ENCODE results near the gene CERS6. TPM values are rescaled to one million over a fixed set of nuclear protein-coding genes. Genes with fewer than 3 reads are reported as not detected.
"Not testable (repeated sequence)": the region's sequence is repeated elsewhere in the genome, so short reads cannot be mapped to it uniquely, and the experiment has no call there.

The CERS6 gene
- total RNA-seq, 1 donor from 2014 or later: 22.4 TPM

DNA sequence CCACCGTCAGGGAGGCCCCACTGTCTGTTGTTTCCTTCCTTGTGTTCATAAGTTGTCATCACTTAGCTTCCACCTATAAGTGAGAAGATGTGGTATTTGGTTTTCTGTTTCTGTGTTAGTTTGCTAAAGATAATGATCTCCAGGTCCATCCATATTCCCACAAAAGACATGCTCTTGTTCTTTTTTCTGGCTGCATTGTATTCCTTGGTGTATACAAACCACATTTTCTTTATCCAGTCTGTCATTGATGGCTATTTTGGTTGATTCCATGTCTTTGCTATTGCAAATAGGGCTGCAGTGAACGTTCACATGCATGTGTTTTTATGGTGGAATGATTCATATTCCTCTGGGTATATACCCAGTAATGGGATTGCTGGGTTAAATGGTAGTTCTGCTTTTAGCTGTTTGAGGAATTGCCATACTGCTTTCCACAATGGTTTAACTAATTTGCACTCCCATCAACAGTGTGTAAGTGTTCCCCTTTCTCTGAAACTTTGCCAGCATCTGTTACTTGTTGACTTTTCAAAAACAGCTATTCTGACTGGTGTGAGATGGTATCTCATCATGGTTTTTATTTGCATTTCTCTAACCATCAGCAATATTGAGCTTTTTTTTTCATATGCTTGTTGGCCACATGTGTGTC is 189.7 kb downstream of the CERS6 start:
- H3K27me3 Mint-ChIP-seq (ENCODE audit: low read depth): no peaks in the 10 kb centered on the region
- H3K9me3 Mint-ChIP-seq: peaks cover 5% of the 10 kb centered on the region
- H3K4me3 Mint-ChIP-seq (ENCODE audit: low read depth): no peak overlapping the region
- H3K36me3 Mint-ChIP-seq (ENCODE audit: low read depth): peaks cover 7% of the 10 kb centered on the region
- no peak for DNase-seq (ENCODE audit: low spot score)
- intact Hi-C loops (cut with micrococcal nuclease): no loop called here
- peaks cover 8% of the 10 kb centered on the region for H3K4me1 Mint-ChIP-seq (ENCODE audit: low read depth)
- H3K27ac Mint-ChIP-seq: no peak overlapping the region

DNA sequence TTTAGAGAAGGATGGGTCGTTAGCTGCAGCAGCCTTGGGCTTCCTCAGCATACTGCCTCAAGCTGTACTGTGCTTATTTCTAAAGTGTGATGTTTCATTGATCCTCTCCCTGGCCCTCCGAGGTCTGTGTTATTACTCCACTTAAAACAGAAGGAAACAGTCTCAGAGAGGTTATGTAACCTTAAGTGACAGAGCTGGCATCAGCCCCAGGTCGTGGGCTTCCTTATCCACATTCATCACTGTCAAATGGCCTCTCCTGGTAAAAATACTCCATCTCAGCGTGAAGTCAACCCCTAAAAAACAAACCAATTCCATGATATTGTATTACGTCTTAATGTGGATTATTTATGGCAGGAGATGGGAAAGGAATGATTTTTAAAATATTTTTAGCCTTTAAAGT is 193.0 kb downstream of the CERS6 start:
- intact Hi-C loops (cut with micrococcal nuclease): no loop called here
- no peak for DNase-seq (ENCODE audit: low spot score)
- Mint-ChIP-seq H3K4me3 (ENCODE audit: low read depth) (no peak overlapping the region), H3K36me3 (ENCODE audit: low read depth) (peaks cover 5% of the 10 kb centered on the region), H3K27ac (no peak overlapping the region), H3K27me3 (ENCODE audit: low read depth) (no peaks in the 10 kb centered on the region), H3K9me3 (peaks cover 5% of the 10 kb centered on the region), H3K4me1 (ENCODE audit: low read depth) (peaks cover 6% of the 10 kb centered on the region)

DNA sequence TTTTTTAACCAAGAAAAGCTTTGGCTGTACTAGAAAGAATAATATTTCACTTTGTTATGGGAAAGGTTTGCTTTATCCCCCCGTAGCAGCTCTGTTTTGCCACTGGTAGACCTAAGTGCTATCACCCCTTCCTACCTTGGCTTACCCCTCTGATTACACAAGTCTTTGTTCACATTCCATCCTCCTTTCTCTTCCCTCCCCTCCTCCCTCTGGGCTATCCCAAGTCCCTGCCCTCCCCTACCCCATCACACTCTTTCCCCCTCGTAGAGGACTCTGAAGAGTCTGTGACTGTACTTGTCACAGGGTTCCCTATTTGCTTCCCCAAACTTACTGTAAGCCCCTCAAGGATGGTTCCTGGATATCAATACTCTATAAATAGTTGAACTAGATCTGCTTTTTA is 193.5 kb downstream of the CERS6 start:
- H3K27ac Mint-ChIP-seq: no peak overlapping the region

DNA sequence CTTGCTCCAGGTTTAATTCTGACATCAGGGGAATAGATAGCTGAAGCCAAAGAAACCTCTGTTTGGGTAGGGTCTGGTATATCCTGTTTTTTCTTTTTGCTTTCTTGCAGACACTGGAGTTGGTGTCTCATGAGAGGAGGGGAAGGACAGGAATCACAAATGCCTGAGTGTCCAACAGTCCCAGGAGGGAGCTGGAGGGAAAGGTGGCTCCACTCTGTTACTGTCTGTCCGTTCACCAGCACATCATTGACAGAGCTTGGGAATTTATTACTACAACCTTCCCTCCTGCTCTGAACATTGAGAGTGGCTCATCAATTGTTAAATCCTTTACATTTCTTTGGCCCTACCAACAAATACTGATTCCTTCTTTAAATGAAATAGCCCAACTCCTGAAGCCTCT is 194.1 kb downstream of the CERS6 start:
- Mint-ChIP-seq H3K9me3 (peaks cover 5% of the 10 kb centered on the region), H3K36me3 (ENCODE audit: low read depth) (peaks cover 3% of the 10 kb centered on the region), H3K27ac (no peak overlapping the region), H3K4me1 (ENCODE audit: low read depth) (peaks cover 4% of the 10 kb centered on the region), H3K4me3 (ENCODE audit: low read depth) (no peak overlapping the region), H3K27me3 (ENCODE audit: low read depth) (no peaks in the 10 kb centered on the region)
- intact Hi-C loops (cut with micrococcal nuclease): no loop called here
- DNase-seq (ENCODE audit: low spot score): no peak

More for the DNA sequence above, 193.5 kb downstream of the CERS6 start:
- intact Hi-C loops (cut with micrococcal nuclease): no loop called here
- Mint-ChIP-seq H3K9me3 (peaks cover 5% of the 10 kb centered on the region), H3K36me3 (ENCODE audit: low read depth) (peaks cover 3% of the 10 kb centered on the region), H3K4me3 (ENCODE audit: low read depth) (no peak overlapping the region), H3K4me1 (ENCODE audit: low read depth) (peaks cover 4% of the 10 kb centered on the region), H3K27me3 (ENCODE audit: low read depth) (no peaks in the 10 kb centered on the region)
- DNase-seq (ENCODE audit: low spot score): no peak

DNA sequence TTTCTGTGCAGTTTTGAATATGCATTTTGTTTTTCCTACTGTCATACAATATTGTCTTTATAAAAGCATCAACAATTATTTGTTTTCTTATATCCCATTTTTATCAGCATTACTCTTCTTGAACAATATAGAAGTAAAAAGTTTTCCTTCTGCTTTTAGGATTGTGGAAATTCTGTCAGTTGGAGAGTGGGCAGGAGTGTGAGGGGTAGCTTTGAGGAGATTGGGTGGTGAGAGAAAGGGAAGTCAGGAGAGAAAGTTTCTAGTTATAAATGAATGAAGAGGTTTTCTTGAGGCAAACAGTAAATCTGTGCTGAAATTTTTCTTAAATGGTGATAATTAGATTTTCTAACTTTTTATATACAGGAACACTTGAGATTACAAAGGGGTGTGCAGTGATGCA is 194.7 kb downstream of the CERS6 start:
- Mint-ChIP-seq H3K27ac (no peak overlapping the region), H3K9me3 (peaks cover 2% of the 10 kb centered on the region), H3K4me3 (ENCODE audit: low read depth) (no peak overlapping the region), H3K4me1 (ENCODE audit: low read depth) (peaks cover under 1% of the 10 kb centered on the region), H3K27me3 (ENCODE audit: low read depth) (no peaks in the 10 kb centered on the region), H3K36me3 (ENCODE audit: low read depth) (peaks cover under 1% of the 10 kb centered on the region)
- intact Hi-C loops (cut with micrococcal nuclease): no loop called here
- DNase-seq (ENCODE audit: low spot score): no peak

DNA sequence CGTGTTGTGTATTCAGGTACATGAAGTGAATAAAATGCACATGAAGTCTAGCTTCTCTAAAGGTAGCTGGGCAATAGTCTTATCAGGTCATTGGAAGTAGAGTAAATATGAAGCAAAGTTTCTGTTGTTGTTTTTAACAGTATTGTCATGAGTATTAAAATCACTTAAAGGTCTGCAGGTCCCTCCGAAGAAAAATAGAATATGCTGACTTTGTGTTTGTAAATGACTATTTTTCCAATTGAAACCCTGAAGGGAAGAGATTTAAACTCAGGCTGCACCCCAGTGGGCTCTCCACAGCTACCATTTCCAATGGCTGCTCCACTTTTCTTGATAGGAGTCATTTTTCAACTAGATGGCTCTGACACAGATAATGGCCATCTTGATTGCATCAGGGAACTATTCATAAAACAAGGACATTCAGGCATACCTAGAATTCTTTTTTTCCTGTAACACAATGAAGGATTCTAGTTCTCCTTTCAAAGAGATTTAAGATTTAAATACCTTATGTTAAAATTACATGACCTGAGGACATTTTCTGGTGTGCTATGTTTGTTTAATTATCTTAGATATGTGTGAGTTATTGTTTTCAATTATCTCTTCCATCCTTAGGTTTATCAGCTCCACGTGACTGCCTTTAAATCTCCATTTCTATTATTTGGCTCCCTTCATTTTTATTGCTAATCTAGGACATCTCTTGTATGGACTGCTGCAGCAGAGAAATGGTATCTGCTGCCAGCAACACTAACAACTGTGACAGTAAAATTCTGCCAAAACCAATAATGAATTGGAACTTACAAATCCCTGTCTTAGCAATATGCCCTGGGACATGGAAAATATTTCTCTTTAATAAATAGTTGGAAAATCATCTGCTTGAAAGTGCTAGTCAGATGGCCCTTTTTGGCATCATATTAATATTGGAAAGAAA is 197.2 kb downstream of the CERS6 start:
- no peaks in the 10 kb centered on the region for H3K9me3 Mint-ChIP-seq
- intact Hi-C loops (cut with micrococcal nuclease): no loop called here
- H3K4me3 Mint-ChIP-seq (ENCODE audit: low read depth): no peak overlapping the region
- no peak for DNase-seq (ENCODE audit: low spot score)
- peaks cover 4% of the 10 kb centered on the region for H3K36me3 Mint-ChIP-seq (ENCODE audit: low read depth)
- no peaks in the 10 kb centered on the region for H3K4me1 Mint-ChIP-seq (ENCODE audit: low read depth)
- H3K27me3 Mint-ChIP-seq (ENCODE audit: low read depth): no peaks in the 10 kb centered on the region
- H3K27ac Mint-ChIP-seq: no peak overlapping the region

DNA sequence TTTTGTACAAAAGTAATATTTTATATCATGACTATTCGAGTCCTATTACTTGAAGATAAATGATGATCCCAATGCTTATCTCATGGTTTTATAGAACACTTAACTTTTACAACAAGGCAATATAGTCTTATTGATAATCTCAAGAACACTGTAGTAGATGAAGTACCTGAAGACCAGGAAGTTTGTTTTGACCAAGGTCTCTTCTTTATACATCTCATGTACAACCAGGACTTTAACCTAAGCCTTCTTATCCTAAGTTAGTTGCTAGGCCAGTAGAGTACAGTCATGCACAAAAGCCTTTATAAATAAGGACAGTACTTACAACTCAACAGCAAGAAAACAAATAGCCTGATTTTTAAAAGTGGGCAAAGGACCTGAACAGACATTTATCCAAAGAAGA is 198.6 kb downstream of the CERS6 start:
- peaks cover 4% of the 10 kb centered on the region for H3K36me3 Mint-ChIP-seq (ENCODE audit: low read depth)
- no peak overlapping the region for H3K4me3 Mint-ChIP-seq (ENCODE audit: low read depth)
- H3K27me3 Mint-ChIP-seq (ENCODE audit: low read depth): no peaks in the 10 kb centered on the region
- H3K9me3 Mint-ChIP-seq: no peaks in the 10 kb centered on the region
- H3K27ac Mint-ChIP-seq: no peak overlapping the region
- intact Hi-C loops (cut with micrococcal nuclease): no loop called here
- H3K4me1 Mint-ChIP-seq (ENCODE audit: low read depth): no peaks in the 10 kb centered on the region
- no peak for DNase-seq (ENCODE audit: low spot score)

DNA sequence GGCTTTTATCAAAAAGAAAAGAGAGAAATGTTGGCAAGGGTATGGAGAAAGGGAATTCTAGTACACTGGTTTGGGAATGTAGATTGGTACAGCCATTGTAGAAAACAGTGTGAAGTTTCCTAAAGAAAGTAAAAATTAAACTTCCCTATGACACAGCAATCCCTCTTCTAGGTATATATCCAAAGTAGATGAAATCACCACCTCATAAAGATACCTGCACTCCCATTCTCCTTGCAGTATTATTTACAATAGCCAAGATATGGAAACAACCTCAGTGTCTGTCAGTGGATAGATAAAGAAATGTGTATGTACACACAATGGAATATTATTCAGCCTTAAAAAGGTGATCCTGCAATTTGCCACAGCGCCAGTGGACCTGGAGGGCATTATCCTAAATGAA is 199.1 kb downstream of the CERS6 start:
- Mint-ChIP-seq H3K27me3 (ENCODE audit: low read depth) (no peaks in the 10 kb centered on the region), H3K36me3 (ENCODE audit: low read depth) (peaks cover 4% of the 10 kb centered on the region), H3K4me3 (ENCODE audit: low read depth) (no peak overlapping the region), H3K9me3 (no peaks in the 10 kb centered on the region), H3K27ac (no peak overlapping the region), H3K4me1 (ENCODE audit: low read depth) (no peaks in the 10 kb centered on the region)
- DNase-seq (ENCODE audit: low spot score): no peak
- intact Hi-C loops (cut with micrococcal nuclease): no loop called here

DNA sequence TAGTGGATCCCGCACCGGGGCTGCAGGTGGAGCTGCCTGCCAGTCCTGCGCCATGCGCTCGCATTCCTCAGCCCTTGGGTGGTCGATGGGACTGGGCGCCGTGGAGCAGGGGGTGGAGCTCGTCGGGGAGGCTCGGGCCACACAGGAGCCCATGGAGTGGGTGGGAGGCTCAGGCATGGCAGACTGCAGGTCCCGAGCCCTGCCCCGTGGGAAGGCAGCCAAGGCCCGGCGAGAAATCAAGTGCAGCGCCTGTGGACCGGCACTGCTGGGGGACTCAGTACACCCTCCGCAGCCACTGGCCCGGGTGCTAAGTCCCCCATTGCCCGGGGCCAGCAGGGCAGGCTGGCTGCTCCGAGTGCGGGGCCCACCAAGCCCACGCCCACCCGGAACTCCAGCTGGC is 201.3 kb downstream of the CERS6 start:
- H3K9me3 Mint-ChIP-seq; H3K36me3 Mint-ChIP-seq (ENCODE audit: low read depth); H3K4me3 Mint-ChIP-seq (ENCODE audit: low read depth); intact Hi-C loops (cut with micrococcal nuclease); H3K27ac Mint-ChIP-seq; H3K4me1 Mint-ChIP-seq (ENCODE audit: low read depth); H3K27me3 Mint-ChIP-seq (ENCODE audit: low read depth); DNase-seq (ENCODE audit: low spot score): not testable (repeated sequence)

DNA sequence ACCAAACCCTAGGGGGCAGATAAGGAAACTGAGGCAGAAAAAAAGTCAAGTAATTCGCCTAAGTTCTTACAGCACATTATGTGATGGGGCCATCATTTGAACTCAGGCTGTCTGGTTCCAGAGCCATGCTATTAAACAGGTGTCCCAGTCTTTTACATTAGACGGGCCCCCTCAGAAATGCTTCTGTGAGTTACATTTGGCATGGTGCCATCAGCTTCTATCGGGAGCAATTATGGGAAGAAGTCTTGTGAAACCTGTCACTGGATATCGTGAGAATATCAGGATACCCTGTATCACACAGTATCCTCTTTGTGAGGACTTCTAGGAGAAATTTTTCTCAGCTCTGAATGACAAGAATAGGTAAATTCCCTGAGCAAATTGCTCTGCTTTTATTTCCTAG is 202.6 kb downstream of the CERS6 start:
- intact Hi-C loops (cut with micrococcal nuclease): no loop called here
- H3K4me3 Mint-ChIP-seq (ENCODE audit: low read depth): no peak overlapping the region
- no peak for DNase-seq (ENCODE audit: low spot score)
- H3K27ac Mint-ChIP-seq: no peak overlapping the region
- peaks cover 4% of the 10 kb centered on the region for H3K36me3 Mint-ChIP-seq (ENCODE audit: low read depth)
- H3K9me3 Mint-ChIP-seq: no peaks in the 10 kb centered on the region
- H3K4me1 Mint-ChIP-seq (ENCODE audit: low read depth): no peaks in the 10 kb centered on the region
- no peaks in the 10 kb centered on the region for H3K27me3 Mint-ChIP-seq (ENCODE audit: low read depth)

DNA sequence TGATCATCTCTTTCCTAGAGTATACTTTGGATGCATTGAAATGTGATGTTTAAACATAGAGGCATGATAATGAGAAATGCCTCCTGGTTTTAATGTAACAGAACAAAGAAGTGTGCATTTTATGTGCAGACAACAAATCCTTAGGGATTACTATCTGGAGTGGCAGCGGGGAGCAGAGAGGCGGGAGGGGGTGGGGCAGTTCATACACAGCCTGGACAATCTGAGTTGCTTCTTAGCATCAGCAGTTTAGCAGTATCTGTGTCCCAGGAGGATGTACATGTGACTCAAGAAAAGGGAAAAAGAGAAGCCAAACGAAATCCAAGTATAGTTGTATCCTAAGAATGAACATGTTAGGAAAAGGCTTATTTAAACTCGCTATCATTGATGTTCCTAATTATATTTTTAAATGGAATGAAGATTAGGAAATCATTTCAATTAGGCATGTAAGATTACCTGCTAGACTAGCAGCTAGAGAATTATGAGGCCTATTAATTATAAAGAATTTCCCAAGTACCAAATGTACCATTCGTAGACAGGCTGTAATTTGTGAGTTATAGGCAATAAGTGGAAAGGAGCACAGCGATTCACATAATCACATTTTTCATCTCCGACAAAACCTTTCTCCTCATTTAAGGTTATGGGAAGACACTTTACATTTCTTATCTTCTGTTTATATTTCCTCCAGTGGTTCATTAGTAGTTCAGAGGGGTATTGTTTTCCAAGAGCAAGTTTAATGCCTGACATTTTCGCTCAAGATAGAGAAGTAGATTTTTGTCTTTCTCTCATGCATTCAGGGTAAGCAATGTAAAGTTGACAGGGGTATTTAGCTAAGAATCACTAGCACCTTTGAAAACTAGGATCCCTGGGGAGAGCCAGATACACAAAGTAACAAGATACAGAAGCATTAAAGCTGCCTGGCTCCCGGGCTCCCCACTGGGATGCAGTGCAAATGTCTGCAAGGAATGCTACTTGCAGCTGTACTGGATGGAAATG is 205.1 kb downstream of the CERS6 start:
- Mint-ChIP-seq H3K9me3 (no peaks in the 10 kb centered on the region), H3K4me1 (ENCODE audit: low read depth) (peaks cover 8% of the 10 kb centered on the region), H3K36me3 (ENCODE audit: low read depth) (peaks cover 6% of the 10 kb centered on the region), H3K27me3 (ENCODE audit: low read depth) (no peaks in the 10 kb centered on the region), H3K4me3 (ENCODE audit: low read depth) (no peak overlapping the region), H3K27ac (no peak overlapping the region)
- intact Hi-C loops (cut with micrococcal nuclease): no loop called here
- no peak for DNase-seq (ENCODE audit: low spot score)

DNA sequence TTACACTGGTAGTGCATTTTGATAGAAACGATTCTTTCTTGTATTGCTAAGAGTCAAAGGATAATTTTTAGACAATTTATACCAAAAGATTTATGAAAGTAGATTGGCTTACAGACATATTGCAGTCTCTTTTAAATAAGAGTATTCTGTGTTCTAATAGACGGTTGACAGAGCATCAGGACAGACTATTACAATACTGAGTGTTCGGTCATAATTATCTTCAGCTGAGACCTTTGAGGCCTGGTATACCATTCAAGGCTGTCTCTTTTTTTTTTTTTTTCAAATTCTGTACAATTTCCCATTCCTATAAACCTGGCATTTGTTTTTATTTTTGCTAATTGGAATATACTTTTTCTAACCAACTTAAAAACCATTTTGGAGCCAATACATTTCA is 205.8 kb downstream of the CERS6 start:
- no peaks in the 10 kb centered on the region for H3K9me3 Mint-ChIP-seq
- intact Hi-C loops (cut with micrococcal nuclease): no loop called here
- H3K36me3 Mint-ChIP-seq (ENCODE audit: low read depth): peaks cover 5% of the 10 kb centered on the region
- no peaks in the 10 kb centered on the region for H3K27me3 Mint-ChIP-seq (ENCODE audit: low read depth)
- H3K4me3 Mint-ChIP-seq (ENCODE audit: low read depth): no peak overlapping the region
- H3K27ac Mint-ChIP-seq: no peak overlapping the region
- DNase-seq (ENCODE audit: low spot score): no peak
- peaks cover 13% of the 10 kb centered on the region for H3K4me1 Mint-ChIP-seq (ENCODE audit: low read depth)

Data from activated T-helper 2 cell treated with anti-CD3 and anti-CD28 coated beads, Interferon-gamma antibody, Interleukin-2, Interleukin-4, amounts not matched to agents 10 μg/mL and 5 μg/mL and 100 μg/mL, durations not matched to agents 14 hours and 24 hours and 36 hours (primary cell).